Neural progenitor cell (in vitro differentiated cells): Measurements from ENCODE around the gene IGLL5.

Source experiments
- EZH2 ChIP-seq: fragments of 200-600 bp; sonication (generic); IDR thresholded peaks from 2 replicates; pipeline ENCODE4 v1.6.1; 2017; ENCODE audit warnings: antibody characterized with exemption, mild to moderate bottlenecking, moderate library complexity
- EZH2phosphoT487 ChIP-seq: fragments of 200-600 bp; sonication (generic); IDR thresholded peaks from 2 replicates; pipeline ENCODE4 v1.6.1; 2017; ENCODE audit warnings: antibody characterized with exemption
- TF ChIP-seq, protein P1 (sequence below): fragments of 200-600 bp; sonication (generic); IDR thresholded peaks from 2 replicates; pipeline ENCODE4 v1.5.1; 2017; ENCODE audit warnings: antibody characterized with exemption, mild to moderate bottlenecking

DNA sequence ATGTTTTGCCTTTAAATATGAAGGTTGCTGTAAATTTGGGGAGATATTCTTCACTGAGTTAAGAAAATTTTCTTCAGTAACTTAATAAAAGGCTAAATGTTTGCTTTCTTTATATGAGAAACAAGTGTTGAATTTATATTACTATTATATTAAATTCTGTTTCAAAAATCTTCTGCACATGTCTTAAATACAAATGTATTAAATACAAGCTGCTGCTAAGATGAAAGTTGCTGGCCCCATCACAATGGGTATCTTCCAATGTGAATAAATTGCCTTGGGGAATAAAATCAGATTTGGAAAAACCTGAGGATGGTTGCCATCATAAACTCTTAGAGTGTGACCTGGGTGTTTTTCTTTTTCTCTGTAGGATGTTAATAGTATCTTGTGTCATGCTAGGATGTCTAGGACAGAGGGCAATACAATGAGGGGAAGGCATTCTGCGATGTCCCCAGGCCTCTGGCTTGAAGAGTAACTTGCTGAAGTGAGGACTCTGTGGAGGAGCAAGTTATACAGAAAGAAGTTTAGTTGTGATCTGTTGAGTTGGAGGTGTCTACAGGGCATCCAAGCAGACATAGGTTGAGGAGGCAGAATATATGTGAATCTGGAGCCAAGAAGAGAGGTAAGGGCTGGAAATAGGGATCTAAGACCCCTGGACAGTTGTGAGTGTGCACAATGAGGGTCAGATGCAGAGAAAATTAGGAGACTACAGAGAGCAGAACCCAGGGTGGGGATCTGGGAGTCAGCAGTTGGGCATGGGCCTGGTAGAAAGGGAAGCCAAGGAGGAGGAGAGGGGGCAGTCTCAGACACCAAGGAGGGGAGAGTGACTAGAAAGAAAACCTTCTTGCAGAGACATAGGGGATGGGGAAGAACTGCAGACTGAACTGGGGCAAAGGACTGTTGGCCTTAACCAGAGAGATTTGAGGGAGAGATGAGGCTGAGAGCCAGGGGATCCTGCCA lies 4.8 kb downstream of the IGLL5 start:
- TF ChIP-seq, protein P1, sequence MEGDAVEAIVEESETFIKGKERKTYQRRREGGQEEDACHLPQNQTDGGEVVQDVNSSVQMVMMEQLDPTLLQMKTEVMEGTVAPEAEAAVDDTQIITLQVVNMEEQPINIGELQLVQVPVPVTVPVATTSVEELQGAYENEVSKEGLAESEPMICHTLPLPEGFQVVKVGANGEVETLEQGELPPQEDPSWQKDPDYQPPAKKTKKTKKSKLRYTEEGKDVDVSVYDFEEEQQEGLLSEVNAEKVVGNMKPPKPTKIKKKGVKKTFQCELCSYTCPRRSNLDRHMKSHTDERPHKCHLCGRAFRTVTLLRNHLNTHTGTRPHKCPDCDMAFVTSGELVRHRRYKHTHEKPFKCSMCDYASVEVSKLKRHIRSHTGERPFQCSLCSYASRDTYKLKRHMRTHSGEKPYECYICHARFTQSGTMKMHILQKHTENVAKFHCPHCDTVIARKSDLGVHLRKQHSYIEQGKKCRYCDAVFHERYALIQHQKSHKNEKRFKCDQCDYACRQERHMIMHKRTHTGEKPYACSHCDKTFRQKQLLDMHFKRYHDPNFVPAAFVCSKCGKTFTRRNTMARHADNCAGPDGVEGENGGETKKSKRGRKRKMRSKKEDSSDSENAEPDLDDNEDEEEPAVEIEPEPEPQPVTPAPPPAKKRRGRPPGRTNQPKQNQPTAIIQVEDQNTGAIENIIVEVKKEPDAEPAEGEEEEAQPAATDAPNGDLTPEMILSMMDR: no peak
- TF ChIP-seq EZH2 (no peak), EZH2phosphoT487 (no peak)
